ENCODE measurements around the gene GTF2H4.

GRCh38 chr6:30937265-30937664 lies 29.3 kb downstream of the GTF2H4 start:
- TF ChIP-seq CTCF (conservative IDR thresholded peaks at IDR 0.05; ENCODE audit: low read length) (no peak), EZH2phosphoT487 (IDR thresholded peaks at IDR 0.05; ENCODE audit: borderline replicate concordance, low read depth, low read length) (no peak)
